NCI-H1092 (cell line): Measurements from ENCODE around the gene ADCY5.

Experiments
- DNase-seq: peaks from one replicate; lab custom pipeline; 2025; lab: John Stamatoyannopoulos, UW

ADCY5 gene

GRCh38 chr3:123406598-123406997, 42.3 kb downstream of the ADCY5 start:
- DNase-seq, result no peak

DNA sequence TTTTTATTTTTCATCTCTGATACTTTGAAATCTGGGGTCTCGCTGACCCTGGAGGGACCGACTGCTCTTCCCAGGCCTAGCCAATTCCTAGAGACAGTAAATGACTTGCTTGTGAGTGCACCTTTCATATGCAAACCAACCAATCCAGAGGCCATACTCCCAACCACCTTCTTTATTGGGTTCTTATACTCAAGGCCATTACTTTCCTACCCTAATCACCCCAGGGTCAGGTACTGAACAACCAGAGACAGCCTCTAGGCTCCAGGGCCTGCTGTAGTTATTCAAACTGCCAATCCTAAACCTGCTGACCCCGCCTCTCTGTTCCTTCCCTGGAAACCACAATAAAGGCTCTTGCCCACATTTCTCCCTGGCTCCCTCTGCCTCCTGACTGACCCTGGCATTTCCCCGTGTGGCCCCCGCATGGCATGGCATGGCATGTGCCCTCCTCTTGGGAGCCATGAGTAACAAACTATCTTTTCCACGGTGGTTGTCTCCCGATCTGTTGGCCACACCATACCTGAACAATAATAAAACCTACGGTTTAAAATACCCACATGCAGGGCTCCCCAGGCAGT, 42.9 kb downstream of the ADCY5 start:
- no peak for DNase-seq

DNA sequence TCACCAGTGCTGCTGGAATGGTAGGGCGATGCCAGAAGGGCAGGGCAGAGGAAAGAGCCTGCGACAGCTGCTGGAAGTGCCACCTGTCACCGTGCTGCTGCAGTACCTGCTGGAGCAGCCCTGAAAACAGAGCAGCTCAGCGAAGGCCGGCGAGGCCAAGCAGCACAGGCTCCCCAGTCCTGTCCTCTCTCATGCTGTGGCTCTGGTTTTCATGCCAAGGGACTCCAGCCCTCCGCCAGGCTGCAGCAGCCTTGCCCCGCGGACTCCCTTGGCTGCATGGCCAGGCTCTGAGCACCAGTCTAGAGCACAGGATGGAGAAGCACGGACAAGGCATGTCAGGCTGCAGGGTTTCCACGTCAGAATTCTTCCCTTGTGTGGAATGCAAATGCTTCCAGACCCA, 43.9 kb downstream of the ADCY5 start:
- DNase-seq, result no peak

- DNase-seq, result no peak
Observed at GRCh38 chr3:123404391-123404790, 44.5 kb downstream of the ADCY5 start.

- DNase-seq, result no peak
Observed at GRCh38 chr3:123401836-123402530, 46.9 kb downstream of the ADCY5 start.

DNA sequence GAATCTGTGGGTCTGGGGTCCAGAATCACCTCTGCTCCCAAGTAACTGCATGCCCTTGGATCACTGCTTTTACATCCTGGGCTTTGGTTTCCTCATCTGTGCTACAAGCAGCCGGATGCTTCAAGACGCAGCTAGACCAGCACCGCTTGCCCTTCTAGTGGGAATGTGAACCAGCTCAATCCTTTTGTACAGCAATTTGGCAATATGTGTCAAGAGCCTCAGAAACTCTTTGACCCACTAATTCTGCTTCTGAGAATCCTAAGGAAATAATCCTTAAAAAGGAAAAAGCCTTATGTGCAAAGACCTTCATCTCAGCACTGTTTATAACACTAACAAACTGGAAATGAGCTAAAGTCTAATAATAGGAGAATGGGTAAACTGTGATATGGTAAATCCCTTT, 48.7 kb downstream of the ADCY5 start:
- no peak for DNase-seq

GRCh38 chr3:123399653-123400052, 49.2 kb downstream of the ADCY5 start:
- no peak for DNase-seq

- no peak for DNase-seq
Observed at GRCh38 chr3:123397921-123398785, 50.7 kb downstream of the ADCY5 start.

DNA sequence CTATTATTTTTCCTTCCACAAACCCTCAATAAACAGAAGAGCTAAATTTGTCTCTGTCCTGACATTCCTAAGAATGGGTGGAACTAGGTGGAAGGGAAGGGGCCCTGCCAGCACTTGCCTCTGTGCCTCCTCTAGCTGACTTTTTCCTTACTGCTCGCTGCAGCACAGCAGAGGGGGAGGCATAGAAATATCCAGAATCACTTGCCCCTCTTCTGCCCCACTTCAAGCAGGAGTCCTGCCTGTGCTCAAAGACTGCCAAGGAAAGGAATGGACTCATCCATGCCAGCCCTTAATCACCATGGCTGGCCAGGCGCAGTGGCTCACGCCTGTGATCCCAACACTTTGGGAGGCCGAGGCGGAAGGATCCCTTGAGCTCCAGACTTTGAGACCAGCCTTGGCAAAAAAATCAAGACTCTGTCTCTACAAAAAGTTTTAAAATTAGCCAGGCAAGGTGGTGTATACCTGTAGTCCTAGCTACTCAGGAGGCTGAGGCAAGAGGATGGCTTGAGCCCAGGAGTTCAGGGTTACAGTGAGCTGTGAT, 51.8 kb downstream of the ADCY5 start:
- DNase-seq, result no peak

GRCh38 chr3:123396171-123397049, 52.5 kb downstream of the ADCY5 start:
- no peak for DNase-seq

- DNase-seq, result no peak
Observed at GRCh38 chr3:123395235-123395634, 53.7 kb downstream of the ADCY5 start.

DNA sequence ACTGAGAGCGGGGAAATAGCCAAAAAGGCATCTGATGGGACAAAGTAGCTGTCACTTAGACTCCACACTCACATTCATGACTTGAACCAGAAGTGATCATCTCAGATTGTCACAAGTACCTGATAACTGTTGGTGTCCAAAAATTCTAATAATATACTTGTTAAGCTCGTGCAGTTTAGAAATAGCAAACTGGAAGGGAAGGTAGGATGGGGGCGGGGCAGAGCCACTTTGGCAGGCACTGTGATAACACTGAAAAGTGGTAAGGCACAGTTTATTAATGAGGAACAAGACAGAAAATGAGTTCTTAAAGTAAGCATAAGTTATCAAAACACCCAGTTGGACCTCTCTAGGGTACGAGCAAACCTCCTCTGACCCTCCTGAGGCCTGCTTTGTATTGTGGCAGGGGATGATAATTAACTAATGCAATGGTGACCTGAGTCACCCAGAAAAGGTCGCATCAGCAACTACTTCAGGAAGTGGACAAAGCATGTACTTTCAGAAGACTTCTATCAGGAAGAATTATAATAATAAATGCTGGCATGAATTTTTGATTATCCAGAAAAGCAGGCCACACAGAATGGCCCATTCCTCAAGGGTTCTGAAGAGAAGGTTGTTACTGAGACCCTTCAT, 54.4 kb downstream of the ADCY5 start:
- no peak for DNase-seq

DNA sequence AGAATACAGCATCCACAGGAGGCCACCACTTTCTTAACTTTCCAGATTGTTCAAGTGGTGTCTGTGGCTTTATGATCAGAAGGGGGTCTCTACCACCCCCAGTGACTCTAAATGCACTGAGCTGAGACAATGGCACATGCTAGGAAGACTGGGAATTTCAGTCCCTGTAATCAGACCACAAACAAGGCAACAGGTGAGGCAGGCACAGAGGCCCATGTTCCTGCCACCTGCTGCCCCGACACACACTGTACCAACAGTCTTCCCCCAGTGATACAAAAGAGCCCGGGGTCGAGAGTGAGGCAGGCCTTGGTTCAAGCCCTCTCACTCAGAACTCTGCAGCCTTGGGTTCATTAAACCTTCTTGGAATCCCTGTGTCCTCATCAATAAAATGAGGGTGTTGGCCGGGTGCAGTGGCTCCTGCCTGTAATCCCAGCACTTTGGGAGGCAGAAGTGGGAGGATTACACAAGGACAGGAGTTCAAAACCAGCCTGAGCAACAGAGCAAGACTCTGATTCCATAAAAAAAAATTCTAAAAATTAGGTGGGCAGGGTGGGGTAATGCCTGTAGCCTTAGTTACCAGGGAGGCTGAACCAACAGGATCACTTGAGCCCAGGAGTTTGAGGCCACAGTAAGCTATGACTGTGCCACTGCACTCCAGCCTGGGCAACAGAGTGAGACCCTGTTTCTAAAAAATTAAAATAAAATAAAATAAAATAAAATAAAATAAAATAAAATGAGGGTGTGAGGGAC, 55.8 kb downstream of the ADCY5 start:
- no peak for DNase-seq

- DNase-seq, result no peak
Observed at GRCh38 chr3:123392368-123392767, 56.5 kb downstream of the ADCY5 start.

GRCh38 chr3:123390865-123391600, 57.9 kb downstream of the ADCY5 start:
- peak; percentile 49 for DNase-seq

DNA sequence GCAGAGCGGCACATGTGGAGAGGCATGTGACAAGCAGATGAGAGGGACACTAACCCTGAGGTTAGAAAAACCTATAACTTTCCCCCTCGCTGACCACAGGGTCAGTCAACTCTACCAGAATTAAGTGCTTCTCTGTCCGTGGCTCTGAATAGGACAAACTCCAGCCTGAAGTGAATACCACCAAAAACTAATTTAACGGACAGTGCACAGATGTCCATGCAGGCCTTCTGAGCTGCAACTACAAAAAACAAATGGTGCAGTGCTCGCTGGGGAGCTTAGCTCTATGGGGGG, 59.3 kb downstream of the ADCY5 start:
- DNase-seq, result no peak

DNA sequence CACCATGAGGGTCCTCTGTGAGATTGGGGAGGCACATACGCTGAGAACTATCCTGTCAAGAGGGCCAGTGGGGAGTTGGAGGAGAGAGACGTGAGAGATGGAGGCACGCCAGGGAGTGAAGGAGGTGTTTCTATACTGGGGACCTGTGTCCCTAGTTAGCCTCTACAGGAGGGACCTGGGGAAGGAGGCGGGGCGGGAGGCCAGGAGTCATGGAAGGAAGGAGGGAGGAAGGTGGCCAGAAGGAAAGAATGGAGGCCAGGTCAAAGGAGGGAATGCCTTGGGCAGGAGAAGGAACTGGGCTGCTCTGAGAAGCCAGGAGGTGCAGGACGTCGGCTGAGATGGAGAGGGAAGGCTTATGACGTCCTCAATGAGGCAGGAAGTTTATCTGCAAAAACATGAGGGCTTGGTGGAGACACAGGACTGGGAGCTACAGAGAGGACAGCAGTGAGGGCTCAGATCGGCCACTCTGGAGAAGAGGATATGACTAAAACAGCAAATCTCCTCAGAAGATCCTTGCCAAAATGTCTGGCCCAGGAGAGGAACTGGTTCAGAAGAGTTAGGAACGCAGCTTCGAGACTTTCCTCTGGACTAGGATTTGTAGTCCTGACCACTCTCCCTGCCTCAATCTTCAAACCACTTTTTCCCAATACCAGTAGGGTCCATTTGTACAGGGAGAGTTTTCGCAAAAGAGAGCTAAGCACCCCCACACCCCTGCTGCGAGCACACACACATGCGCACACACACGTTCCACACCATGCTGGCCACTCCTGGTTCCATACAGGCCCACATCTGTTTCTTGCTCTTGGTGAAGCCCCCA, 59.9 kb downstream of the ADCY5 start:
- no peak for DNase-seq

DNA sequence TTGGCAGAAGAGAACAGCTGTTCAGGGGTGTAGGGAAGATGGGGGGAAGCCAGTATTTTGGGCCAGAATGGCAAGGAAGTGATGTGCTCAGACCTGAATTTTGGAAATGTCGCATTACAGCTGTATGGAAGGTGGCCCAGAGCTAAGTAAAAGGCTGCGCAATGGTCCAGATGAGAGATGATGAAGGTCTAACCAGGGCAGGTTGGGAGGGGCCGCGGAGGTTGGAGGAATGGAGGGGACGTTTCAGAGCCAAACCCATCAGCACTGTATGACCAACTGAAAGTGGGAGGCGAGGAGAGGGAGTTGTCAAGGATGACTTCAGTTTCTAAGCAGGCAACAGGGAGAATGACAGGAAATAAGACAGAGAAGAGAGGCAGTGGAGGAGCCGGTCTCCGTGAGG, 60.8 kb downstream of the ADCY5 start:
- DNase-seq, result no peak

- no peak for DNase-seq
Observed at GRCh38 chr3:123387532-123387931, 61.4 kb downstream of the ADCY5 start.
